Cardiac septum (tissue), 1 donor: Measurements from ENCODE around the gene PTPRN2. TPM values are rescaled to one million over a fixed set of nuclear protein-coding genes. Genes with fewer than 3 reads are reported as not detected.
A peak's percentile ranks its signal among the peaks of the same experiment; 100 is the strongest.

Source experiments
- DNase-seq: peaks from one replicate; pipeline ENCODE4 v3.0.0-alpha.2; 2020; ENCODE audit warnings: low spot score
- intact Hi-C: fragments of 100-400 bp; cut with DNase I; formaldehyde crosslinking; loops from one replicate; pipeline ENCODE4 v1.14.0; 2022
- total RNA-seq: library from RNA; stranded (reverse); fragmentation: NEBNext Ultra II Directional; extraction: Animal tissue kit (Norgen Biotek cat#: 25700); gene quantifications from one replicate; pipeline ENCODE4 v1.2.1, GENCODE V29; 2021
- donor health status: DM: no; HTN: no; CAD: no.

Gene PTPRN2
- total RNA-seq, 1 donor from 2014 or later: 0.92 TPM

- intact Hi-C loops: no loop called here
- peak; percentile 50 for DNase-seq
Observed at GRCh38 chr7:158114056-158114850, 473.4 kb downstream of the PTPRN2 start.

GRCh38 chr7:158113321-158114025 is 474.1 kb downstream of the PTPRN2 start:
- intact Hi-C loops: no loop called here
- peak; percentile 27 for DNase-seq

GRCh38 chr7:158112571-158113320 is 474.9 kb downstream of the PTPRN2 start:
- intact Hi-C loops: no loop called here
- DNase-seq: peak; percentile 44

- peak; percentile 56 for DNase-seq
Observed at GRCh38 chr7:158111906-158112570, 475.6 kb downstream of the PTPRN2 start.

GRCh38 chr7:158111049-158111751 is 476.4 kb downstream of the PTPRN2 start:
- peak; percentile 38 for DNase-seq

More at GRCh38 chr7:158111906-158112570, 475.6 kb downstream of the PTPRN2 start:
- intact Hi-C loops: no loop called here

GRCh38 chr7:158110661-158111048 is 477.0 kb downstream of the PTPRN2 start:
- intact Hi-C loops: no loop called here
- peak; percentile 31 for DNase-seq

More at GRCh38 chr7:158111049-158111751, 476.4 kb downstream of the PTPRN2 start:
- intact Hi-C loops: no loop called here

- intact Hi-C loops: no loop called here
- DNase-seq: peak; percentile 49
Observed at GRCh38 chr7:158110034-158110590, 477.5 kb downstream of the PTPRN2 start.

GRCh38 chr7:158109364-158110033 is 478.1 kb downstream of the PTPRN2 start:
- intact Hi-C loops: no loop called here
- no peak for DNase-seq

GRCh38 chr7:158108646-158109293 is 478.9 kb downstream of the PTPRN2 start:
- intact Hi-C loops: no loop called here
- DNase-seq: peak; percentile 29

- intact Hi-C loops: no loop called here
- peak; percentile 31 for DNase-seq
Observed at GRCh38 chr7:158107806-158108205, 479.8 kb downstream of the PTPRN2 start.

GRCh38 chr7:158106272-158106671 is 481.4 kb downstream of the PTPRN2 start:
- no peak for DNase-seq
- intact Hi-C loops: no loop called here

- peak; percentile 51 for DNase-seq
- intact Hi-C loops: no loop called here
Observed at GRCh38 chr7:158103378-158103777, 484.2 kb downstream of the PTPRN2 start.

GRCh38 chr7:158102897-158103296 is 484.7 kb downstream of the PTPRN2 start:
- intact Hi-C loops: no loop called here
- peak; percentile 67 for DNase-seq

- peak; percentile 58 for DNase-seq
- intact Hi-C loops: no loop called here
Observed at GRCh38 chr7:158101821-158102450, 485.7 kb downstream of the PTPRN2 start.

- intact Hi-C loops: no loop called here
- peak; percentile 66 for DNase-seq
Observed at GRCh38 chr7:158098125-158099030, 489.2 kb downstream of the PTPRN2 start.

GRCh38 chr7:158097453-158098124 is 490.0 kb downstream of the PTPRN2 start:
- DNase-seq: peak; percentile 36
- intact Hi-C loops: no loop called here
